Activated naive CD8-positive, alpha-beta T cell (primary cell): ENCODE results near the gene MOCS3.

ENCODE experiments used
- H3K27ac Mint-ChIP-seq: one replicate; pipeline ENCODE4 v1.8.0; 2021; ENCODE audit warnings: mixed read lengths
- H3K27me3 Mint-ChIP-seq: one replicate; pipeline ENCODE4 v1.8.0; 2021; ENCODE audit warnings: mixed read lengths
- H3K36me3 Mint-ChIP-seq: one replicate; pipeline ENCODE4 v1.8.0; 2021; ENCODE audit warnings: mixed read lengths
- H3K4me1 Mint-ChIP-seq: one replicate; pipeline ENCODE4 v1.8.0; 2021; ENCODE audit warnings: low read depth, mixed read lengths
- H3K4me3 Mint-ChIP-seq: one replicate; pipeline ENCODE4 v1.8.0; 2021; ENCODE audit warnings: mild to moderate bottlenecking, mixed read lengths
- H3K9me3 Mint-ChIP-seq: one replicate; pipeline ENCODE4 v1.8.0; 2021; ENCODE audit warnings: low read depth, mixed read lengths

Gene MOCS3, protein sequence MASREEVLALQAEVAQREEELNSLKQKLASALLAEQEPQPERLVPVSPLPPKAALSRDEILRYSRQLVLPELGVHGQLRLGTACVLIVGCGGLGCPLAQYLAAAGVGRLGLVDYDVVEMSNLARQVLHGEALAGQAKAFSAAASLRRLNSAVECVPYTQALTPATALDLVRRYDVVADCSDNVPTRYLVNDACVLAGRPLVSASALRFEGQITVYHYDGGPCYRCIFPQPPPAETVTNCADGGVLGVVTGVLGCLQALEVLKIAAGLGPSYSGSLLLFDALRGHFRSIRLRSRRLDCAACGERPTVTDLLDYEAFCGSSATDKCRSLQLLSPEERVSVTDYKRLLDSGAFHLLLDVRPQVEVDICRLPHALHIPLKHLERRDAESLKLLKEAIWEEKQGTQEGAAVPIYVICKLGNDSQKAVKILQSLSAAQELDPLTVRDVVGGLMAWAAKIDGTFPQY

GRCh38 chr20:50958615-50959542 lies at the start of gene MOCS3:
MOCS3 (plus strand) TSS chr20:50958818; CDS start chr20:50958843, 25 bp downstream.
- Mint-ChIP-seq H3K4me3 (peak within 1 kb of the TSS; percentile 99), H3K9me3 (no peaks in the 10 kb centered on the region), H3K27me3 (no peaks in the 10 kb centered on the region), H3K36me3 (peaks cover 12% of the 10 kb centered on the region), H3K4me1 (peaks cover 73% of the 10 kb centered on the region), H3K27ac (peak within 1 kb of the TSS; percentile 100)

- H3K4me3 Mint-ChIP-seq = no peak overlapping the region
- peak overlapping the region; percentile 59 for H3K27ac Mint-ChIP-seq
- H3K4me1 Mint-ChIP-seq = peaks cover 78% of the 10 kb centered on the region
- no peaks in the 10 kb centered on the region for H3K27me3 Mint-ChIP-seq
- no peaks in the 10 kb centered on the region for H3K36me3 Mint-ChIP-seq
- H3K9me3 Mint-ChIP-seq = no peaks in the 10 kb centered on the region
These were observed 49.2 kb upstream of the MOCS3 start for GRCh38 chr20:50909413-50909812.

- peaks cover 76% of the 10 kb centered on the region for H3K4me1 Mint-ChIP-seq
- H3K27ac Mint-ChIP-seq = peak overlapping the region; percentile 51
- H3K27me3 Mint-ChIP-seq = no peaks in the 10 kb centered on the region
- no peaks in the 10 kb centered on the region for H3K9me3 Mint-ChIP-seq
- H3K36me3 Mint-ChIP-seq = no peaks in the 10 kb centered on the region
- peak overlapping the region; percentile 35 for H3K4me3 Mint-ChIP-seq
These were observed 47.6 kb upstream of the MOCS3 start for GRCh38 chr20:50911030-50911429.

GRCh38 chr20:50911716-50912115 lies 46.9 kb upstream of the MOCS3 start:
- Mint-ChIP-seq H3K36me3 (no peaks in the 10 kb centered on the region), H3K27me3 (no peaks in the 10 kb centered on the region), H3K4me1 (peaks cover 77% of the 10 kb centered on the region)

GRCh38 chr20:50913690-50914375 lies 44.8 kb upstream of the MOCS3 start:
- Mint-ChIP-seq H3K36me3 (no peaks in the 10 kb centered on the region), H3K4me1 (peaks cover 87% of the 10 kb centered on the region), H3K4me3 (peak overlapping the region; percentile 9), H3K9me3 (no peaks in the 10 kb centered on the region), H3K27me3 (no peaks in the 10 kb centered on the region), H3K27ac (peak overlapping the region; percentile 85)

More at GRCh38 chr20:50911716-50912115, 46.9 kb upstream of the MOCS3 start:
- H3K9me3 Mint-ChIP-seq = no peaks in the 10 kb centered on the region
- H3K27ac Mint-ChIP-seq = peak overlapping the region; percentile 51
- H3K4me3 Mint-ChIP-seq = peak overlapping the region; percentile 35

DNA sequence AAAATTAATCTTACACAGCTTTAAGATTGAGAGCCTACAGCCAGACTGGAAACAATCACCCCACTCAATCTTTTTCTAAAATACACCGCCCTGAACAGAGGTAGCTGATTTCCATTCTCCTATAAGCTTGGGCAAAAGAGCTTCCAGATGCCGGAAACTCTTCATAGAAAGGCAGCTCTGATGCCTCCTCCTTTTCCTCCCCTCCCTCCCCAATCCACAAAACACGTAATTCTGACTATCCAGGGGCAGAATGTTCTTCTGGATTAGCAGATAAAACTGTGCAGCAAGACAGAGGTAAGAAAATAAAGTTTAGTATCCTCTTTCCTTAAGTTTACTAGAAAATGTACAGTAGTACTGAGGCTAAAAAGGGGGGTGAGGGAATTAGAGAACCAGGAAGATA lies 43.2 kb upstream of the MOCS3 start:
- Mint-ChIP-seq H3K9me3 (no peaks in the 10 kb centered on the region), H3K4me3 (peak overlapping the region; percentile 40), H3K27me3 (no peaks in the 10 kb centered on the region), H3K4me1 (peaks cover 87% of the 10 kb centered on the region), H3K27ac (peak overlapping the region; percentile 61), H3K36me3 (peaks cover 3% of the 10 kb centered on the region)

GRCh38 chr20:50916257-50916656 lies 42.4 kb upstream of the MOCS3 start:
- H3K4me1 Mint-ChIP-seq = peaks cover 89% of the 10 kb centered on the region
- H3K4me3 Mint-ChIP-seq = peak overlapping the region; percentile 1
- H3K27me3 Mint-ChIP-seq = no peaks in the 10 kb centered on the region
- peaks cover 3% of the 10 kb centered on the region for H3K36me3 Mint-ChIP-seq
- no peaks in the 10 kb centered on the region for H3K9me3 Mint-ChIP-seq
- peak overlapping the region; percentile 67 for H3K27ac Mint-ChIP-seq

DNA sequence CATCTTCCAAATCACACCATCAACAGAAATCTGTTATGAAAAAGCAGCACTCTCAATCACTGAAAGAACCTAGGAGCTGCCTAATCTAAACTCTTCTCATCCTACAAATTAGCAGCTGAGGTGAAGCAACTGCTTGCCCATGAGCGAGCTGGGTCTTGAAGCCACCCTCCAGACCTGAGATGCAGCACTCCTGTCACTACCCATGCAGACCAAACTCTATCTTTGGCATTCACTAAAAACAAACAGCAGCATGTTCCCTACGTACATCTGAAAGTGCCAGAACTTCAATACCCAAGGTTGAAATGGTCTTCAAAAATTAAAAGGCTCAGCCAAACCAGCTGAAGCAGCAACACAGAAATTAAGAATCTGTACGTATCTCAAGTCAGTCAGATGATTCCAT lies 41.7 kb upstream of the MOCS3 start:
- no peaks in the 10 kb centered on the region for H3K27me3 Mint-ChIP-seq
- H3K27ac Mint-ChIP-seq = peak overlapping the region; percentile 67
- no peak overlapping the region for H3K4me3 Mint-ChIP-seq
- peaks cover 89% of the 10 kb centered on the region for H3K4me1 Mint-ChIP-seq
- H3K9me3 Mint-ChIP-seq = no peaks in the 10 kb centered on the region
- peaks cover 3% of the 10 kb centered on the region for H3K36me3 Mint-ChIP-seq

DNA sequence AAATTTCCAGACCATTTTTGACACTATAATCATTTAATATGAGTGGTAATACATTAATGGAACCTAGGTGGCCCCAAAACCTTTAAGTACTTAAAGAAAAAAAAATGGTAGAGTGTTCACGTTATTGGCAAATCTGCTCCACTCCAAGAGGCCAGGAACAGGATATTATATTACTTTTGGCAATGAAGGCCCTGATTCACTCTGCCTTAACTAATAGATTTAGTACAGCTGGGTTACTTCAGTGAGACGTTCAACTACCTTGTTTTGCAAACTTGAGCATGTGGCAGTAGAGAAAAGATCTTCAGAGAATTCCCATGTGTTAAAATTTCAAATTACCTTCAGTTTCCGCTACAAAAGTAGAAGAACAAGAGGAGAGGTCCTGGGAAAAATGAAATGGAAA lies 40.2 kb upstream of the MOCS3 start:
- peak overlapping the region; percentile 17 for H3K4me3 Mint-ChIP-seq
- no peaks in the 10 kb centered on the region for H3K9me3 Mint-ChIP-seq
- H3K27ac Mint-ChIP-seq = peak overlapping the region; percentile 84
- H3K36me3 Mint-ChIP-seq = peaks cover 3% of the 10 kb centered on the region
- H3K4me1 Mint-ChIP-seq = peaks cover 88% of the 10 kb centered on the region
- no peaks in the 10 kb centered on the region for H3K27me3 Mint-ChIP-seq

DNA sequence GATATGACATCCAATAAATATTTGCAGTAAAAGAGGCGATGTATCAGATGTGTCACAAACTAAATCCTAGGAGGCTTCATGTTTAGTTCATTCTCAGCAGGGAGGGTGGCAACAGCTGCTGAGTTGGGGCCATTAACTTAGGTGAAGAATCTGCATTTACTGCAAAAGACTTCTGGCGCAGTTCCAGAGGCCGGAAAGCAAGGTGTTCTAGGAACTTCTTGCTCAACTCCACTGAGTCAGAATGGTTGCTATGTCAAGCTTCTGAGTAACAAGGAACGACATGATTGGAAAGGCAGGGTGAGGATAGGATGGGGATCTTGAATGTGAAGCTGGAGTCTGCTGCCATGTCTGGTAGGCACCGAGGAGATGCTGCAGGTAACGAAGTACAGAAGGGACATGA lies 39.1 kb upstream of the MOCS3 start:
- Mint-ChIP-seq H3K4me1 (peaks cover 87% of the 10 kb centered on the region), H3K36me3 (peaks cover 3% of the 10 kb centered on the region), H3K27ac (peak overlapping the region; percentile 85), H3K27me3 (no peaks in the 10 kb centered on the region), H3K9me3 (no peaks in the 10 kb centered on the region), H3K4me3 (peak overlapping the region; percentile 57)

DNA sequence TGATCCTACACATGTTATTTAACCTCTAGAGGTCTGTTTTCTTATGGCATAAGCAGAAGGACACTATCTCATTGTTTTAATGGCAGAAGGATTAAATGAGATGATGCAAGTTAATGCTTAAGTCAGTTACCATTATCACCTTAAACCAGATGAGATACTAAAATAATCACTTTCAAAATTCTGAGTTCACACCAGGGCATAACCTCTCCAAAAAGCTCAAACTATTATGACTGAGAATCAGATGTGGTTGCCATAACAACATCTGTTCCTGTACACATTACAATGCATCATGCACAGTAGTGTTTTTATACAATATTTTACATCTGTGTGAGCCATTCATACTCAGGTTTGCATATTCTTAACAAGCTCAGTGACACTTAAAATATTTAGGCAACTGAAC lies 37.6 kb upstream of the MOCS3 start:
- Mint-ChIP-seq H3K4me3 (peak overlapping the region; percentile 41), H3K36me3 (peaks cover 6% of the 10 kb centered on the region), H3K4me1 (peaks cover 90% of the 10 kb centered on the region), H3K9me3 (no peaks in the 10 kb centered on the region), H3K27me3 (no peaks in the 10 kb centered on the region), H3K27ac (peak overlapping the region; percentile 55)

- H3K4me1 Mint-ChIP-seq = peaks cover 87% of the 10 kb centered on the region
- H3K36me3 Mint-ChIP-seq = peaks cover 6% of the 10 kb centered on the region
- H3K27ac Mint-ChIP-seq = peak overlapping the region; percentile 28
- H3K9me3 Mint-ChIP-seq = no peaks in the 10 kb centered on the region
- no peaks in the 10 kb centered on the region for H3K27me3 Mint-ChIP-seq
- H3K4me3 Mint-ChIP-seq = no peak overlapping the region
These were observed 36.7 kb upstream of the MOCS3 start for GRCh38 chr20:50921803-50922501.

DNA sequence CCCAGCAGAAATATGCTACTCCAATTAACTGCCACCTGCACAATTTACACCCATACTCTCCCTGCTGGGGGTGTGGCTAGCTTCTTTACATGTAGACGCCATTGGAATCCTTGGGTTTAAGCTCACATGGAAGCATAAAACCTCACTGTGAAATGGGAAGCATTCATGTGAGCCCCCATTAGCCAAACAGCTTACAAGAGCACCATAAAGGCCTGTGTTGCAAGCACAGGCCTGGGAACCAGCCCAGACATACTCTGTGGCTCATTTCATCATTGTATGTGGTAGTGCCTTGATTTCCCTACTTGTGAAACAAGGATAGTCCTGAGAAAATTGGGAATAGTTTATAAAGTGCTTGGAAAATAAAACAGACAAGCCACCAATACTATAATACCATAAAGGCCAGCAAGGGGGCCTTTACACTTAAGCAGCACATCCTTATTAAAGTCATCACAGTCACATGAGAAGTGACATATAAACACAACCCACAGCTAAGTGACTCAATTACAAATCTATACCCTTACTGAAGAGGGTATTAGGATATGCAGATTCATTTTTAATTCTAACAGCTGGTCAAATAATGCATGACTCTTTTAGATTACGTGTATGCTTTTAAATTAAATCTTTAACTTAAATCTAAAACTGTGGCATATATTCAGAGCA lies 34.2 kb upstream of the MOCS3 start:
- peak overlapping the region; percentile 17 for H3K4me3 Mint-ChIP-seq
- H3K9me3 Mint-ChIP-seq = no peaks in the 10 kb centered on the region
- H3K27me3 Mint-ChIP-seq = no peaks in the 10 kb centered on the region
- H3K4me1 Mint-ChIP-seq = peaks cover 88% of the 10 kb centered on the region
- H3K36me3 Mint-ChIP-seq = peaks cover 18% of the 10 kb centered on the region
- H3K27ac Mint-ChIP-seq = peak overlapping the region; percentile 66

- Mint-ChIP-seq H3K4me3 (peak overlapping the region; percentile 13), H3K27me3 (no peaks in the 10 kb centered on the region), H3K27ac (no peak overlapping the region), H3K36me3 (peaks cover 15% of the 10 kb centered on the region), H3K9me3 (no peaks in the 10 kb centered on the region), H3K4me1 (peaks cover 77% of the 10 kb centered on the region)
These were observed 32.1 kb upstream of the MOCS3 start for GRCh38 chr20:50926530-50926929.
